ENCODE data around the gene C1QTNF6. TPM values are rescaled to one million over a fixed set of nuclear protein-coding genes. Genes with fewer than 3 reads are reported as not detected.

The C1QTNF6 gene
- total and polyA plus RNA-seq, 2 of the 4 experiments (the other 2 are of a cell fraction), result 1.1 to 10.9 TPM

GRCh38 chr22:37167176-37167980 lies 20.7 kb downstream of the C1QTNF6 start:
- H3K23ac ChIP-seq (ENCODE audit: low read depth, low read length), result no peak overlapping the region
- H2BK120ac ChIP-seq (ENCODE audit: low read depth, low read length), result no peak overlapping the region
- no peak overlapping the region for H3K4ac ChIP-seq (ENCODE audit: low read depth, low read length)
- no peaks in the 10 kb centered on the region for H4K20me1 ChIP-seq (ENCODE audit: insufficient read depth, low read length)
- BruUV-seq (replicated peaks), result no TSS peak
- no peak overlapping the region for H3K18ac ChIP-seq (ENCODE audit: low read depth, low read length)
- no peaks in the 10 kb centered on the region for H3K9me1 ChIP-seq (ENCODE audit: insufficient read depth, low read length)
- H3K9me3 ChIP-seq (ENCODE audit: control insufficient read depth, insufficient read depth, low read length), result no peaks in the 10 kb centered on the region
- H2AK9ac ChIP-seq (replicated peaks; ENCODE audit: low read depth, low read length, poor library complexity), result no peak overlapping the region
- no peak overlapping the region for H3K4me3 ChIP-seq (ENCODE audit: insufficient read depth, low read depth, low read length)
- no peak overlapping the region for H4K8ac ChIP-seq (ENCODE audit: low read depth in 2 of 2, low read length in 2 of 2)
- H3K27ac ChIP-seq (ENCODE audit: insufficient read depth, low read length), result no peak overlapping the region
- no peak for ATAC-seq (ENCODE audit: low read depth)
- in situ Hi-C loops (cut with MboI; ENCODE audit: low sequenced_read_pairs), result no loop called here
- no peaks in the 10 kb centered on the region for H3K79me1 ChIP-seq (ENCODE audit: low read depth in 1 of 2, low read length in 2 of 2)
- H2AFZ ChIP-seq (replicated peaks; ENCODE audit: low read length, poor library complexity), result peak overlapping the region; percentile 56
- no peak overlapping the region for H4K5ac ChIP-seq (ENCODE audit: low read depth, low read length)
- no peak for DNase-seq
- intact Hi-C loops (cut with micrococcal nuclease), result no loop called here
- H3K27me3 ChIP-seq (ENCODE audit: control insufficient read depth, insufficient read depth, low read length), result peaks cover 24% of the 10 kb centered on the region
- dilution Hi-C loops (cut with HindIII; ENCODE audit: low sequenced_read_pairs, unreplicated experiment), result no loop called here
- no peak overlapping the region for H4K91ac ChIP-seq (ENCODE audit: insufficient read depth, low read depth, low read length)
- no peak overlapping the region for H3K14ac ChIP-seq (replicated peaks; ENCODE audit: low read depth, low read length)
- no peak overlapping the region for H2BK20ac ChIP-seq (ENCODE audit: low read depth, low read length)
- no peak overlapping the region for H2BK5ac ChIP-seq (ENCODE audit: low read depth, low read length, poor library complexity, severe bottlenecking)
- no peak overlapping the region for H3K56ac ChIP-seq (ENCODE audit: extremely low read depth, insufficient read depth, low read length)
- CTCF ChIA-PET, result interaction anchor here (0.8 to 1.3 kb wide), 2 partner anchors 30 to 32 kb away, joined by 3 to 4 read pairs; no protein-coding TSS in a partner anchor
- H3K4me1 ChIP-seq (ENCODE audit: control insufficient read depth, insufficient read depth, low read length), result no peaks in the 10 kb centered on the region; the same call in 1 of the 2 replicates
- no peak overlapping the region for H3K4me2 ChIP-seq (ENCODE audit: low read depth, low read length)
- no peak overlapping the region for H2AK5ac ChIP-seq (ENCODE audit: low read depth, low read length)
- POLR2A ChIA-PET (ENCODE audit: unreplicated experiment), result no interaction called here
- H3K9ac ChIP-seq (ENCODE audit: low read depth, low read length), result no peak overlapping the region
- TF ChIP-seq BHLHE40 (IDR thresholded peaks at IDR 0.05; ENCODE audit: low read depth, low read length) (no peak), MAFK (IDR thresholded peaks at IDR 0.05; ENCODE audit: low read depth, low read length) (no peak), MAZ (IDR thresholded peaks at IDR 0.05; ENCODE audit: borderline replicate concordance, low read depth, low read length) (no peak), MXI1 (IDR thresholded peaks at IDR 0.05; ENCODE audit: borderline replicate concordance, low read depth, low read length) (no peak), NFE2L2 (IDR thresholded peaks at IDR 0.05; ENCODE audit: low read depth, low read length) (no peak), USF2 (IDR thresholded peaks at IDR 0.05; ENCODE audit: low read depth, low read length) (no peak), FOS (IDR thresholded peaks at IDR 0.05; ENCODE audit: low read depth, low read length) (no peak), CHD1 (IDR thresholded peaks at IDR 0.05; ENCODE audit: low read depth, low read length) (no peak), RFX5 (IDR thresholded peaks at IDR 0.05; ENCODE audit: low read depth, low read length) (no peak)
- TF ChIP-seq, protein P1, sequence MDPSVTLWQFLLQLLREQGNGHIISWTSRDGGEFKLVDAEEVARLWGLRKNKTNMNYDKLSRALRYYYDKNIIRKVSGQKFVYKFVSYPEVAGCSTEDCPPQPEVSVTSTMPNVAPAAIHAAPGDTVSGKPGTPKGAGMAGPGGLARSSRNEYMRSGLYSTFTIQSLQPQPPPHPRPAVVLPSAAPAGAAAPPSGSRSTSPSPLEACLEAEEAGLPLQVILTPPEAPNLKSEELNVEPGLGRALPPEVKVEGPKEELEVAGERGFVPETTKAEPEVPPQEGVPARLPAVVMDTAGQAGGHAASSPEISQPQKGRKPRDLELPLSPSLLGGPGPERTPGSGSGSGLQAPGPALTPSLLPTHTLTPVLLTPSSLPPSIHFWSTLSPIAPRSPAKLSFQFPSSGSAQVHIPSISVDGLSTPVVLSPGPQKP (IDR thresholded peaks at IDR 0.05; ENCODE audit: borderline replicate concordance, low read depth, low read length), result no peak
- H2BK15ac ChIP-seq (ENCODE audit: low read depth, low read length), result no peak overlapping the region
- 79% methylated on average over 7 of the region's 17 CpGs; no CpG with 5 or more reads in 1 of the 2 experiments for WGBS, 2 experiments (ENCODE audit: extremely low coverage in 2 of 2, insufficient read length in 1 of 2)
- no peaks in the 10 kb centered on the region for H3K36me3 ChIP-seq (ENCODE audit: control insufficient read depth, insufficient read depth, low read length)
